ENCODE data around the gene KPNA1. TPM values are rescaled to one million over a fixed set of nuclear protein-coding genes. Genes with fewer than 3 reads are reported as not detected.
A peak's percentile ranks its signal among the peaks of the same experiment; 100 is the strongest.

Gene KPNA1
- total RNA-seq = 10 to 100 TPM; 45.2 to 65.6 TPM

DNA sequence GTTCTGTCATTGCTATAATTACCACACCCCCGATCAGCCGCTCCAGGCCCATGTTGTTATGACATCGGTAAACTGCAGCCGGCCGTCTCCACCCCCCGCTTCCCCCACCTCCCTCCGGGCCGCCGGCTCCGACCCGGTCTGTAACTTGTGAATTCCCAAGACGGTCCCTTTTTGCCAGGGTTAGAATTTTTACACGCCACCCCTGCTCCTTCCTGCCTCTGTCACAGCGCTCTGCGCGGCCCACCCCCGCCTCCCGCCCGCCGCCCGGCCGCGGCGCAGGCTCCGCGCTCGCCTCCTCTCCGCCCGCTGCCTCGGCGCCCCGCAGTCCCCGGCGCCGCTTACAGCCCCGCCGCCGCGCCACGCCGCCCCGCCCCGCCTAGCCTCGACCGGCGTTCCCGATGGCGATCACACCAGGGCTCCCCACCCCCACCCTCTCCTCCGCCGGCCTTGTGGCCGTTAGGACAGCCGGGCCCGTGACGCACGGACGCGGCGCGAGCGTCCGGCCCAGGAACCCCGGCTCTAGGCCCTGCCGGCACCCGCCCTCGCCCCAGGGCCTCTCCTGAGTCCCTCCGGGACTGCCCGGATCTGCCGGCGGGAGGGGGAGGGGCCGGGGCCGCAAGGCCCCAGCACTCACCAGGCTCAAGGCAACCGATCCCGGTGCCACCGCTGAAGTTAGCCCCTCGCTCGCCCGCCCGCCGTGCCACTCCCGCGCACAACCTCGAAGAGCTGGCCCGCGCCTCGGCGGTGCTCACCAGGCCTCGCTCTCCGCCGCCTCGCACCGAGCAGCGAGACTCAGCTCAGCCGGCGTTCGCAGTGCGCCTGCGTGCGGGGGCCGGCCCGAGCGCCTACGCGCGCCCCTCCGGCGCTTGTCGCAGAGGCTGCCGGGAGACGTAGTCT lies at the start of gene KPNA1:
Gene KPNA1, minus strand, starts transcription at position 817 of the 897 bp plus-strand sequence. CDS start 18,374 bp downstream, outside the sequence.
- peaks cover 30% of the 10 kb centered on the region for H3K4me1 Mint-ChIP-seq
- DNase-seq (peak; percentile 91), ATAC-seq (peak; percentile 96)
- peaks cover 2% of the 10 kb centered on the region for H3K27me3 Mint-ChIP-seq
- CTCF ChIA-PET = interaction anchor here (0.7 to 1.6 kb wide), 8 partner anchors 13 to 166 kb away, joined by 3 to 6 read pairs (median 4); partner anchors contain the start of genes FAM162A, PARP14 and WDR5B
- no peaks in the 10 kb centered on the region for H3K9me3 Mint-ChIP-seq (ENCODE audit: low read depth)
- H3K36me3 Mint-ChIP-seq = peaks cover 9% of the 10 kb centered on the region
- H3K27ac Mint-ChIP-seq = peak within 1 kb of the TSS; percentile 75
- peak within 1 kb of the TSS; percentile 79 for H3K4me3 Mint-ChIP-seq

GRCh38 chr3:122564155-122564912 lies 49.6 kb upstream of the KPNA1 start, which contains the start of the genes DTX3L and PARP9:
Gene DTX3L, plus strand, starts transcription at chr3:122564338. Its CDS starts 89 bp downstream, at chr3:122564427.
Gene PARP9, minus strand, starts transcription at chr3:122564300. Its CDS starts 4,680 bp downstream, at chr3:122559620.
- Mint-ChIP-seq H3K4me3 (peak within 1 kb of the TSS; percentile 99), H3K9me3 (ENCODE audit: low read depth) (no peaks in the 10 kb centered on the region), H3K36me3 (peaks cover 78% of the 10 kb centered on the region), H3K27me3 (no peaks in the 10 kb centered on the region), H3K27ac (peak within 1 kb of the TSS; percentile 100), H3K4me1 (peaks cover 71% of the 10 kb centered on the region)
- CTCF ChIA-PET = interaction anchor here (0.5 to 10.0 kb wide), 8 partner anchors 11 to 119 kb away, joined by 3 to 145 read pairs (median 3); partner anchors contain the start of genes KPNA1 and PARP14
- peak; percentile 97 for ATAC-seq
- peak; percentile 94 for DNase-seq

DNA sequence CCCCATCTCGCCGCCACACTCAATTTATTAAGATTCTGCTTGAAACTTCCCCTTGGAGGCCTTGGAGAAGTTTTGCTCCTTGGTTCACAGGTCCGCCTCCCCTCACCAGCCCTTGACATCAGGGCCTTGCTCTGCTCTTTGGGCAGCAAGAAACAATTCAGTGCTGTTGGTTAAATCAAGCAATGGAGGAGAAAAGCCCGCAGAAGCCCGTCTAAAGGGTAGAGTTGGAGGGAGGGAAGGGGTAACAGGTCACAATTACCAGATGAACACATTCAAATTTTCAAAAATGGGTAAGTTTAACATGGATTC lies 48.9 kb upstream of the KPNA1 start:
- H3K36me3 Mint-ChIP-seq = peaks cover 77% of the 10 kb centered on the region

GRCh38 chr3:122562923-122563716 lies 48.4 kb upstream of the KPNA1 start:
- Mint-ChIP-seq H3K4me3 (peak overlapping the region; percentile 99), H3K9me3 (ENCODE audit: low read depth) (no peaks in the 10 kb centered on the region), H3K27ac (peak overlapping the region; percentile 100), H3K27me3 (no peaks in the 10 kb centered on the region), H3K4me1 (peaks cover 60% of the 10 kb centered on the region), H3K36me3 (peaks cover 75% of the 10 kb centered on the region)
- ATAC-seq = no peak
- DNase-seq = no peak
- CTCF ChIA-PET = interaction anchor here (1.2 to 10.0 kb wide), 4 partner anchors 15 to 119 kb away, joined by 3 to 145 read pairs (median 4); partner anchors contain the start of genes PARP14 and PARP15

More for the DNA sequence above, 48.9 kb upstream of the KPNA1 start:
- Mint-ChIP-seq H3K27me3 (no peaks in the 10 kb centered on the region), H3K4me1 (peaks cover 65% of the 10 kb centered on the region), H3K27ac (peak overlapping the region; percentile 100), H3K9me3 (ENCODE audit: low read depth) (no peaks in the 10 kb centered on the region), H3K4me3 (peak overlapping the region; percentile 99)
- CTCF ChIA-PET = interaction anchor here (0.5 to 10.0 kb wide), 3 partner anchors 15 to 115 kb away, joined by 3 to 145 read pairs (median 4); partner anchors contain the start of gene PARP14
- DNase-seq (peak; percentile 46), ATAC-seq (peak; percentile 6)

GRCh38 chr3:122560680-122561079 lies 45.9 kb upstream of the KPNA1 start:
- ATAC-seq (peak; percentile 5), DNase-seq (peak; percentile 80)
- Mint-ChIP-seq H3K27me3 (no peaks in the 10 kb centered on the region), H3K4me3 (peak overlapping the region; percentile 37), H3K4me1 (peaks cover 45% of the 10 kb centered on the region), H3K9me3 (ENCODE audit: low read depth) (no peaks in the 10 kb centered on the region), H3K27ac (peak overlapping the region; percentile 68), H3K36me3 (peaks cover 75% of the 10 kb centered on the region)
- CTCF ChIA-PET = interaction anchor here (0.7 to 10.0 kb wide), 4 partner anchors 12 to 177 kb away, joined by 3 to 145 read pairs (median 4); partner anchors contain the start of genes FAM162A and PARP14

DNA sequence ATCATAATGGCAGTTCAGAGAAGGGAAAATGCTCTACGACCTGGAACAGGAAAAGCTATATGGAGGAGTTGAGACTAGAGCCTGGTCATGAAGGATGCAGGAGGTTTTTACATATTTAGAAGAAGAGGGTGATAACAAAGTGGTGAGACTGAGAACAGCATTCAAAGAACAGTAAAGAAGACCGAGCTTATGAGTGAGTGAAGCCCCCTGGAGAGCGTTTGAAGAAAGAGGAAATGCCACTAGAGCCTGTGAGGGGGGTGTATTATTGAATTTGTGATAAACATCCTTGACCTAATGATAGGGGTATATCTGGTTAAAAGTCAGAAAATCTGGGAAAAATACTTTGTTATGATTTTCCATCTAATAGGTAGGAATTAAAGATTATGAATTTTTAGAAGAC lies 45.2 kb upstream of the KPNA1 start:
- no peak for DNase-seq
- peaks cover 78% of the 10 kb centered on the region for H3K36me3 Mint-ChIP-seq
- no peak overlapping the region for H3K27ac Mint-ChIP-seq
- no peaks in the 10 kb centered on the region for H3K27me3 Mint-ChIP-seq
- no peak for ATAC-seq
- no peaks in the 10 kb centered on the region for H3K9me3 Mint-ChIP-seq (ENCODE audit: low read depth)
- CTCF ChIA-PET = interaction anchor here (0.8 to 10.0 kb wide), 6 partner anchors 11 to 135 kb away, joined by 3 to 145 read pairs (median 4); partner anchors contain the start of gene PARP14
- H3K4me3 Mint-ChIP-seq = no peak overlapping the region
- H3K4me1 Mint-ChIP-seq = peaks cover 49% of the 10 kb centered on the region

GRCh38 chr3:122558605-122559004 lies 43.9 kb upstream of the KPNA1 start:
- CTCF ChIA-PET = interaction anchor here (0.7 to 10.0 kb wide), 5 partner anchors 10 to 136 kb away, joined by 3 to 145 read pairs (median 3); partner anchors contain the start of gene PARP14
- Mint-ChIP-seq H3K9me3 (ENCODE audit: low read depth) (no peaks in the 10 kb centered on the region), H3K36me3 (peaks cover 79% of the 10 kb centered on the region), H3K27me3 (no peaks in the 10 kb centered on the region), H3K27ac (no peak overlapping the region), H3K4me1 (peaks cover 54% of the 10 kb centered on the region), H3K4me3 (no peak overlapping the region)
- ATAC-seq (no peak), DNase-seq (no peak)

DNA sequence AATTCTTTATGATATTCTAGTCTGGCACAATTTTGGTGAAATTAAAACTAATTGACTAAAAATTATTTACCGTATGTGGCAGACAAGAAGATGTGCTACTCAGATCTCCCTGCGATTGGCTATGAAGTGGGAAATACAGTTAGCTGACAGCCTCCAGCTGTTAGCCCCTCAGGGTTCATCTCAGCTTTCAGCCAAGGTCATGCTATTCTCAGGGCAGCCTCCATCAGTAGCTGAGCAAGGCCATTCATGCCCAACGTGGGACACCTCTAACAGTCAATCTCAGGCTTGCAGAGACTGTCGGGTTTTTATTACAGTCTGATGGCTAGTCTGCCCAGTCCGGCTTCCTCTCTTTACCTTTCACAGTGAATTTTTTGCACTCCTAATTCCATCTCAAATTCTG lies 42.6 kb upstream of the KPNA1 start:
- no peaks in the 10 kb centered on the region for H3K9me3 Mint-ChIP-seq (ENCODE audit: low read depth)
- no peak overlapping the region for H3K27ac Mint-ChIP-seq
- ATAC-seq (no peak), DNase-seq (no peak)
- peaks cover 51% of the 10 kb centered on the region for H3K4me1 Mint-ChIP-seq
- H3K4me3 Mint-ChIP-seq = no peak overlapping the region
- CTCF ChIA-PET = interaction anchor here (1.3 kb wide), 1 partner anchor 17 kb away, joined by 3 read pairs; no protein-coding TSS in a partner anchor
- no peaks in the 10 kb centered on the region for H3K27me3 Mint-ChIP-seq
- peaks cover 78% of the 10 kb centered on the region for H3K36me3 Mint-ChIP-seq

DNA sequence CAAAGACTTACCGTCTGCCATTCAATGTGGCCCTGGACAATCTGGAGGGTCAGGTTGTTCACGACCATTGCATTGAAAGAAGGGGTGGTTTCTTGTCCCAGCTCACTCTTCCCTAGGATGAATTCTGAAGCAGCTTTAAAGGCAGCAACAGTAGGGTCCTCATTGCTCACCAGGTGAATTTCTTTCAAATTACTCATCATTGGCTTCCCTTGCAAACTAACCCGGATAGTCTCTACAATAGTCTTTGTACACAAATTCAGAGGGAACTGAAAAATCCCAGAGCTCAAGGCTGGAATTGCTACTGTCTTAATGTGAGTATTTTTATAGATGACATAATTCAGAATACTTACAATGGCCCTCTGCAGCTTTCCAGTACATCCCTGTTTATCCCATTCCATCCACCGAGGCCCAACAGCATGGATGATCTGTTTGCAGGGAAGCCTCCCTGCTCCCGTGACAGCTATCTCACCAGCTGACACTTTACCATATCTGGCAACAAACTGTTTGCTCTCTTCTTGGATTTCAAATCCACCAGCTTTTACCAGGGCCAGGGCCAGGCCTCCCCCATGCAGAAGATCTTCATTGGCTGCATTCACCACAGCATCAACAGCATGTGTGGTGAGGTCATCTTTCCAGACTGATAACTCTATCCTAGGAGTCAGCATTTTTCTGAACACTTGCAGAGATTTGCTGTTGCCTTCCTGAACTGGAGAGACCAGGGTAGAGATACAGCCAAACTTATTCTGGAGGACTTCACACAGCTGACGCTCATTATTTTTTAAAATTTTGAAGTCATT lies 40.7 kb upstream of the KPNA1 start:
- Mint-ChIP-seq H3K27ac (peak overlapping the region; percentile 47), H3K36me3 (peaks cover 83% of the 10 kb centered on the region), H3K27me3 (no peaks in the 10 kb centered on the region), H3K4me1 (peaks cover 40% of the 10 kb centered on the region), H3K4me3 (no peak overlapping the region), H3K9me3 (ENCODE audit: low read depth) (no peaks in the 10 kb centered on the region)
- DNase-seq (no peak), ATAC-seq (no peak)
- CTCF ChIA-PET = interaction anchor here (1.3 to 3.2 kb wide), 2 partner anchors 10 to 124 kb away, joined by 3 to 15 read pairs; no protein-coding TSS in a partner anchor

GRCh38 chr3:122553171-122553570 lies 38.4 kb upstream of the KPNA1 start:
- peaks cover 84% of the 10 kb centered on the region for H3K36me3 Mint-ChIP-seq
- peaks cover 41% of the 10 kb centered on the region for H3K4me1 Mint-ChIP-seq
- ATAC-seq (no peak), DNase-seq (no peak)
- H3K9me3 Mint-ChIP-seq (ENCODE audit: low read depth) = no peaks in the 10 kb centered on the region
- no peak overlapping the region for H3K4me3 Mint-ChIP-seq
- no peaks in the 10 kb centered on the region for H3K27me3 Mint-ChIP-seq
- no peak overlapping the region for H3K27ac Mint-ChIP-seq
- CTCF ChIA-PET = interaction anchor here (1.2 kb wide), 1 partner anchor 126 kb away, joined by 5 read pairs; no protein-coding TSS in a partner anchor

- H3K27ac Mint-ChIP-seq = no peak overlapping the region
- CTCF ChIA-PET = interaction anchor here (0.9 to 1.4 kb wide), 4 partner anchors 11 to 164 kb away, joined by 3 to 5 read pairs (median 4); partner anchors contain the start of gene FAM162A
- peaks cover 23% of the 10 kb centered on the region for H3K4me1 Mint-ChIP-seq
- H3K4me3 Mint-ChIP-seq = no peak overlapping the region
- DNase-seq (no peak), ATAC-seq (no peak)
- H3K27me3 Mint-ChIP-seq = no peaks in the 10 kb centered on the region
- no peaks in the 10 kb centered on the region for H3K9me3 Mint-ChIP-seq (ENCODE audit: low read depth)
- H3K36me3 Mint-ChIP-seq = peaks cover 86% of the 10 kb centered on the region
Observed at GRCh38 chr3:122548619-122549018, 33.9 kb upstream of the KPNA1 start.

Measured in activated CD8-positive, alpha-beta memory T cell treated with anti-CD3 and anti-CD28 coated beads, Interleukin-2, amount 10 ng/mL, durations not matched to agents 7 days and 5 days (primary cell).